HG03175 (cell line): ENCODE measurements around the gene PKD2L2.
"Not testable (repeated sequence)": the region's sequence is repeated elsewhere in the genome, so short reads cannot be mapped to it uniquely, and the experiment has no call there.

Experiments
- ATAC-seq: cut with Tn5 transposase; IDR thresholded peaks from one replicate; pipeline ENCODE4 v1.9.1; 2021; ENCODE audit warnings: mild to moderate bottlenecking, moderate library complexity; ENCODE audit not compliant: unreplicated experiment

Gene PKD2L2

DNA sequence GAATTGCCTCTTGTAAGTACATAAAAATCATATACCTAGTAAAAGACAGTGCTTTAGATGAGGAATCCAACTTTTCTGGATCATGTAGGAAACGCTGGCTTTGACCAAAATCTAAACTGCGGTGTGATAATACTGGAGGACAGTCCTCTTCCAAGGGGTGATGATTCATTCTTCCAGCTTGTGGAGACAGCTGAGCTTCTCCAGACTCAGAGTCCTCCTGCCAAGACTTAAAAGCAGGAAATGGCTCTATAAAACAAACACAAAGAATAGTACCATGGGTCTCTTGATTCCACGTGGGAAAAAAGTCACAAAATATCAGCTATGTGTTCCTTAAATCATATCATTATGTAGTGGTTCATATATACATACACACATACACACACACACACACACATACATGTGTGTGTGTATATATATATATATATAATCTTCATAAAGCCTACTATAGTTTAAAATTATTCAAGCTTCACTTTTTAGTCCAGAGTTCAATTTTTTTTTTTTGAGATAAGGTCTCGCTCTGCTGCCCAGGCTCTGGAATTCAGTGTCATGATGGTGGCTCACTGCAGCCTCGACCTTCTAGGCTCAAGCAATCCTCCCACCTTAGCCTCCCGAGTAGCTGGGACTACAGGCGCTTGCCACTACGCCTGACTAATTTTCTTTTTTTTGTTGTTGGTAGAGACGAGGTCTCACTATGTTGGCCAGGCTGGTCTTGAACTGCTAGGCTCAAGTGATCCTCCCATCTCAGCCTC lies 65.0 kb downstream of the PKD2L2 start:
- no peak for ATAC-seq

DNA sequence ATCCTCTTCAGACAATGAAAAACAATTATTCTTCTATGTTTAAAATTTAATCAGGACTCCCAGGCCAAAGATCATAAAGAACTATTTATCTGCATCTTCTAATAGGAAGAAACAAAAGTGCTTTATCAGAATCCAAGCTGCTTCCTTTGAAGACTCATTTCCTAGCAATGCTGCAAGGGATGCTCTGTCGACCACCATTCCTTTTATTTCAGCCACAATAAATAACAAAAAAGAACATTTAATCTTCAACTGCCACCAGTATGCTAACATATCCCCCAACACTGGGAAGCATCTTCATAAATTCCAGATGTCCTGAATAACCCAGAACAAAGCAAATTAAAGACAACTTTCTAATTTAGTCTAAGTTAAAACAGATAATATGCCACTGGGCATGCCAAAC lies 68.7 kb downstream of the PKD2L2 start:
- ATAC-seq, result no peak

DNA sequence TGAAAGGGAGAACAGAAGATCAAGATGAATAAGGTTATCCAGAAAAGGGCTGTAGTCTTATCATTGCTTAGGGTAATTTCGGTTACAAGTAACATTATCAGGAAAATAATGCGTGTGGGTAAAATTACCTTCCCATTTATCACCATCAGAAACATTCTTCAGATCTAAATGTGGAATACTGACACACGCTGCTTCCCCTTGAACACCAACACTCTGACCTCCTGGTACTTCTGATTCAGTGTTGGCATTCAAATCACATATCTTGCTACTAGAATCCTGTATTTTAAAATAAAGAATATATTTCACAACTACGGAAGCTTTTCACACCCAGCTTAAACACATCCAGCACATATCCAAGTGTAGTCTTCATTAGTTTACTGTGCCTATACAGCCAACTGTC lies 70.2 kb downstream of the PKD2L2 start:
- ATAC-seq, result no peak

DNA sequence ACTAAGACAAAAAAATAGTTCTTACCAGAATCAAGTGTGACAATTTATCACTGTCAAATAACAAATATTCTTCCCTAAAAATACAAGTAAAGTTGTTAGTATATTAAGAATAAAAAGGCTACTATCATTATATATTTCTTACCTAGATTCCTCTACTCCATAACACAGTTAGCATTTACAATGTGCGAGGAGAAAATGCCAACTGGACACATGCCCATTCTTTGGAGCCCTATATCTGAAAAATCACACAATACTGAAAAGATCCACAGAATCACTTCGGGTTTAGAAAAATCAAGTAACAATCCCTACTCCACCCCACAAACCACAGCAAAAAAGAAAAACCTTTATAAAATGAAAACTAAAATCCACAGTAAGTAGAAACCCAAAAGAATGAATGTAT lies 70.9 kb downstream of the PKD2L2 start:
- no peak for ATAC-seq

DNA sequence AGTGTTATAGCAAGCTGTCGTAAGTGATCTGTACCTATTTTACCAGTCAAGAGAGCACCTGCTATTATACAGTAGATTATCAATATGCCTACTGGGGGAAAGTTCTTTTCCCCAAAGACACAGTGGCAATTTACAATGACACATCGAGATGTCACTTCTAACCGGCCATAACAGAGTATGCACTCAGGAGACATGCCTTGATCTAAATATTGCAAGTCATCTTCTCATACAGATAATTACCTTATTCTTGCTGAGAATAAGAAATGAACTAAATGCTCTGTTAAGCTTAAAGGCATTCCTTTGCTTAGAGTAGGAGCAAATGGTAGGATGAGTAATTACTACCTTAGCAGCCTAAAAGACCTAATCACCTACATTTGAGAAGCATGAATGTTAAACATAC lies 71.6 kb downstream of the PKD2L2 start:
- no peak for ATAC-seq

DNA sequence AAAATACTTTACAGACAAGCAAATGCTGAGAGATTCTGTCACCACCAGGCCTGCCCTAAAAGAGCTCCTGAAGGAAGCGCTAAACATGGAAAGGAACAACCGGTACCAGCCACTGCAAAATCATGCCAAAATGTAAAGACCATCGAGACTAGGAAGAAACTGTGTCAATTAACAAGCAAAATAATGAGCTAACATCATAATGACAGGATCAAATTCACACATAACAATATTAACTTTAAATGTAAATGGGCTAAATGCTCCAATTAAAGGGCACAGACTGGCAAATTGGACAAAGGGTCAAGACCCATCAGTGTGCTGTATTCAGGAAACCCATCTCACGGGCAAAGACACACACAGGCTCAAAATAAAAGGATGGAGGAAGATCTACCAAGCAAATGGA lies 81.1 kb downstream of the PKD2L2 start:
- not testable (repeated sequence) for ATAC-seq

DNA sequence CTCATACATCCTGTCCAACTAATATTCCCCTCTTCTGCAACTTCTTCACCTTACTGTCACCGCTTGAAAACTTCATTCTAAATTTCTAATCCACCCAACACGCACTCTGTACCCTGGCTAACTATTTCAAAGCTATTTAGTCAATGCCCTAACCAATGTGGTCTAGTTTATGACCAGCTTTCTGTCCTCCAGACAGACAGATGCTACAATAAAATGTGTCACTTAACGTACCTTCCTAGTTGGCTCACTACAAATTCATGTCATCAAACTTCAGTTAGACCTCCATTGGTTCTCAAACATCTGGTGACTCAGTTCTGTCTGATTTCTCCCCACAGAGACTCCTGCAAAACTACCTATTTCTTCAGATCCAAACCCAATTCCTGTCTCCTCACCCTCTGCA lies 86.0 kb downstream of the PKD2L2 start:
- ATAC-seq, result no peak

DNA sequence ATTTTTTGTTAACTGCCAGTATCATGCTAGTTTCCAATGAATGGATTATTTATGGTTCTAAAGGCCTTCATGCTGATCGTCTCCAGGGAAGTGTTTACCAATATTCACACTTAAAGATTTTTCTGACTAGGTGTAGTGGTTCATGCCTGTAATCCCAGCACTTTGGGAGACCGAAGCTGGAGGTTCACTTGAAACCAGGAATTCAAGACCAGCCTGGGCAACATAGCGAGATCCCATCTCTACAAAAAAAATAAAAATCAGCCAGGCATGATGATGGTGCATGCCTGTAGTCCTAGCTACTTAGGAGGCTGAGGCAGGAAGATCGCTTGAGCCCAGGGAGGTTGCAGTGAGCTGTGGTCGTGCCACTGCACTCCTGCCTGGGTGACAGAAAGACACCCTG lies 100.2 kb downstream of the PKD2L2 start:
- no peak for ATAC-seq
